Type B pancreatic cell (in vitro differentiated cells): ENCODE measurements around the gene EPS8L2. TPM values are rescaled to one million over a fixed set of nuclear protein-coding genes. Genes with fewer than 3 reads are reported as not detected.

Experiments
- DNase-seq: peaks from one replicate; pipeline ENCODE4 v3.0.0; 2021; ENCODE audit warnings: mixed read lengths; ENCODE audit not compliant: unreplicated experiment; ENCODE audit errors: extremely low spot score
- H3K27ac Mint-ChIP-seq: 2 replicates; pipeline ENCODE4 v1.8.0; 2021; ENCODE audit warnings: mild to moderate bottlenecking, mixed read lengths
- H3K27me3 Mint-ChIP-seq: 2 replicates; pipeline ENCODE4 v1.8.0; 2021; ENCODE audit warnings: mixed read lengths
- H3K36me3 Mint-ChIP-seq: 2 replicates; pipeline ENCODE4 v1.8.0; 2021; ENCODE audit warnings: mixed read lengths
- H3K4me1 Mint-ChIP-seq: one replicate; pipeline ENCODE4 v1.8.0; 2021; ENCODE audit warnings: mixed read lengths; ENCODE audit not compliant: unreplicated experiment
- H3K4me3 Mint-ChIP-seq: 2 replicates; pipeline ENCODE4 v1.8.0; 2021; ENCODE audit warnings: mild to moderate bottlenecking, mixed read lengths
- H3K9me3 Mint-ChIP-seq: 2 replicates; pipeline ENCODE4 v1.8.0; 2021; ENCODE audit warnings: mixed read lengths
- total RNA-seq: library from RNA; stranded (reverse); gene quantifications from 2 replicates; pipeline ENCODE4 v1.2.1, GENCODE V29; 2021; ENCODE audit warnings: low replicate concordance
- TF ChIP-seq, protein P1 (sequence below): fragments of 200-600 bp; sonication (generic); conservative IDR thresholded peaks from 2 replicates; pipeline ENCODE4 v1.5.0; 2021; ENCODE audit warnings: antibody characterized with exemption, mild to moderate bottlenecking

EPS8L2 gene
- total RNA-seq, 1 donor from 2014 or later: 218 TPM

DNA sequence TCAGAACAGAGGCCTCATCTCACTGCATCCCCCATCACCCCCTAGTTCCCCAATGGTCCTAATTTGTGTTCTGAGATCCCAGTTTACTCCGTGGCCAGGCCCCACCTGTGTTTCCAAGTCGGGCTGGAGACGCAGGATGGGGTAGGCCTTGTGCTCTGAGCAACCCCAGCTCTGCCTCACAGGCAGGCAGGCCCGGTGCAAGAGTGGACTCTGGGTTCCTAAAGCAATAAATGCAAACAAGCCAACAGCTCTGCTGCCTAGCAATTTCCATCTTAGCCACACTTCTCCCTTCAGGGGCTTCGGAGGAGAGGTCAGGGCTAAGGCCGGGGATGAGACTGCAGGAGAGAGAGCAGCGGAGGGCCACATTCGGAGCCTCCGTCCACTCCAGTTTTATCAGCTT is 2.5 kb upstream of the EPS8L2 start:
- no peaks in the 10 kb centered on the region for H3K36me3 Mint-ChIP-seq
- peaks cover 2% of the 10 kb centered on the region for H3K27me3 Mint-ChIP-seq
- no peak overlapping the region for H3K4me3 Mint-ChIP-seq
- H3K27ac Mint-ChIP-seq: peak overlapping the region; percentile 50
- TF ChIP-seq, protein P1, sequence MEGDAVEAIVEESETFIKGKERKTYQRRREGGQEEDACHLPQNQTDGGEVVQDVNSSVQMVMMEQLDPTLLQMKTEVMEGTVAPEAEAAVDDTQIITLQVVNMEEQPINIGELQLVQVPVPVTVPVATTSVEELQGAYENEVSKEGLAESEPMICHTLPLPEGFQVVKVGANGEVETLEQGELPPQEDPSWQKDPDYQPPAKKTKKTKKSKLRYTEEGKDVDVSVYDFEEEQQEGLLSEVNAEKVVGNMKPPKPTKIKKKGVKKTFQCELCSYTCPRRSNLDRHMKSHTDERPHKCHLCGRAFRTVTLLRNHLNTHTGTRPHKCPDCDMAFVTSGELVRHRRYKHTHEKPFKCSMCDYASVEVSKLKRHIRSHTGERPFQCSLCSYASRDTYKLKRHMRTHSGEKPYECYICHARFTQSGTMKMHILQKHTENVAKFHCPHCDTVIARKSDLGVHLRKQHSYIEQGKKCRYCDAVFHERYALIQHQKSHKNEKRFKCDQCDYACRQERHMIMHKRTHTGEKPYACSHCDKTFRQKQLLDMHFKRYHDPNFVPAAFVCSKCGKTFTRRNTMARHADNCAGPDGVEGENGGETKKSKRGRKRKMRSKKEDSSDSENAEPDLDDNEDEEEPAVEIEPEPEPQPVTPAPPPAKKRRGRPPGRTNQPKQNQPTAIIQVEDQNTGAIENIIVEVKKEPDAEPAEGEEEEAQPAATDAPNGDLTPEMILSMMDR: no peak
- DNase-seq: no peak
- no peaks in the 10 kb centered on the region for H3K4me1 Mint-ChIP-seq
- H3K9me3 Mint-ChIP-seq: no peaks in the 10 kb centered on the region

DNA sequence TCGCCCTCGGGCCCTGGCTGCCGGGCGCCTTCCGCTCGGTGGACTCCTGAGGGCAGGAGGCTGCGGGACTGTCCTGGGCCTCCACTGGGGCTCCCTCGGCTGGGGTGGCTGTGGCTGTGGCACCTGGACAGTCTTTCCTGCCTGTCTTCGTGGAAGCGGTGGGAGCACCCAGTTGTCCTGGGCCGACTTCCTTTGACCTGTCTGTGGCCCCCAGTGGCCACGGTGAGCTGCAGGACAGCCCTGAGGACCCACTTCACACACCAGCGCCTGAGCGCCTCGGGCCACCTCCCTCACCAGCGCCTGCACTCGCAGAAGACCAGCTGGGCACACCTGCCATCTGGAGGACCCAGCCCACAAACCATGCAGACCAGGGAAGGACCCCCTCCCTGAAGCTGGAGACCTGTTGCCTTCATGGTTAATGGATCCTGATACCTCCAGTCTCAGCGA is 1.8 kb upstream of the EPS8L2 start:
- Mint-ChIP-seq H3K4me1 (no peaks in the 10 kb centered on the region), H3K27me3 (peaks cover 2% of the 10 kb centered on the region), H3K27ac (no peak overlapping the region), H3K9me3 (no peaks in the 10 kb centered on the region), H3K36me3 (no peaks in the 10 kb centered on the region), H3K4me3 (no peak overlapping the region)
- TF ChIP-seq, protein P1: no peak
- no peak for DNase-seq

DNA sequence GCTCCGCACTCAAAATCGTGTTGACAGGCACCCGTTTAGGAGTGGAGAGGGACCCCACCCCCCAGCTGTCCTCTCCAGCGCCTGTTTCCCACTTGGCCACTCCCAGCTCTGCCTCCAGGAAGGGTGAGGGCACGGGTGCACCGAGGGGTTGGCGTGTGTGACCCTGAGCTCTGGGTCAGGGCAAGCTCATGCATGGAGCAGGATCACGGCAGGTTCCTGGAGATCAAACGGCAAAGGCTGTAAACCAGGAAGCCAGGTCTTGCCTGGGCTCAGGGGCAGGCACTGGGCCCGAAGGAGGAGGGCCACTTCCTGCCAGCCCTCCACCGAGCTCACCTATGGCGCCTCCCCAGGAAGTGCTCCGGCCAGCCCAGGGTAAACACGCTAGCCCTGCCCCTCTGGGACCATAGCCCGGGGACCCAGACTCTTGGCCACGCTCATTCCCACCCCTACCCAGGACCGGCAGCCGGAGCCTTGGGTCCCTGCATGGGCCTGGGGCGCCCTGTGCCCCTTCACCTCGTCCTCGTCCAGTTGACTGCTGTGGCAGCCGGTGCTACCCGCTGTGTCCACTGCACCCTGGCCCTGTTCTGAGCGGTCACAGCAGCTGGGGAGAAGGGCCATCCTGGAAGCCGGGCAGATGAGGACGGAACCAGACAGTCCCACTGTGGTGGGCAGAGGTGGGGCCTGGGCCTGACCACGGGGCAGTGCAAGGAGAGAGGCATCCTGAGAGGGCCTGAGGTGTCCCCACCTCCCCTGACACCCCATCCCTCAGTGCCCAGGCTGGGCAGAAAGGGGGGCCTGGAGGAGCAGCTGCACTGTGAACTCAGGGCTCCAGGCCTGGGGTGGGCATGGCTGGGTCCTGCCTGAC is 1.0 kb upstream of the EPS8L2 start:
- peaks cover 2% of the 10 kb centered on the region for H3K27me3 Mint-ChIP-seq
- TF ChIP-seq, protein P1: no peak
- peak overlapping the region; percentile 82 for H3K4me3 Mint-ChIP-seq
- DNase-seq: peak; percentile 69
- peak overlapping the region; percentile 51 for H3K27ac Mint-ChIP-seq
- no peaks in the 10 kb centered on the region for H3K36me3 Mint-ChIP-seq
- H3K9me3 Mint-ChIP-seq: no peaks in the 10 kb centered on the region
- H3K4me1 Mint-ChIP-seq: no peaks in the 10 kb centered on the region

DNA sequence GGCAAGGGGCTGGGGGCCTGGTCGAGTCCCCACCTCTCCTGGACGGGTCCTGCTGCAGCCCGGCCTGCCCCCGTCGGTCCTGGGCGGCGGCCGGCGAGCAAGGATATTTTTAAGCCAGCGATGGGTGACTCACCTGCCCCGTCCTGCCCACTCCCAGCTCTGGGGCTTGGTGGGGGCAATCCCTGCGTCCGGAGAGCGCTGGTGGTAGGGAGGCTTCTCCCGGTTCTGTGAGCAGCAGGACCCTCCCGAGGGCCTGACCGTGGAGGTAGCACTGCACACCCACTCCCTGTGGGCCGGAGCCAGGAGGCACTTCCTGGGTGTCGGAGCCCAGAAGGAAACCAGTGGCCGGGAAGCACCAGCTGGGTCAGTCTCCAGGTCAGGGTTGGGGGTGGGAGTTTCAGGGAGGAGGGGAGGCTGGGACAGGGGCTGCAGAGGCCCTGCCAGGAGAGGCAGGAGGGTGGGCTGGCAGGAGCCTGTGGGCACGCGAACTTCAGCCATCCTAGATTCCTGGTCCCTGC is 467 bp downstream of the EPS8L2 start:
- H3K27me3 Mint-ChIP-seq: peaks cover 2% of the 10 kb centered on the region
- H3K27ac Mint-ChIP-seq: no peak overlapping the region
- DNase-seq: no peak
- peaks cover 7% of the 10 kb centered on the region for H3K4me1 Mint-ChIP-seq
- TF ChIP-seq, protein P1: no peak
- no peaks in the 10 kb centered on the region for H3K9me3 Mint-ChIP-seq
- no peaks in the 10 kb centered on the region for H3K36me3 Mint-ChIP-seq
- peak overlapping the region; percentile 81 for H3K4me3 Mint-ChIP-seq

DNA sequence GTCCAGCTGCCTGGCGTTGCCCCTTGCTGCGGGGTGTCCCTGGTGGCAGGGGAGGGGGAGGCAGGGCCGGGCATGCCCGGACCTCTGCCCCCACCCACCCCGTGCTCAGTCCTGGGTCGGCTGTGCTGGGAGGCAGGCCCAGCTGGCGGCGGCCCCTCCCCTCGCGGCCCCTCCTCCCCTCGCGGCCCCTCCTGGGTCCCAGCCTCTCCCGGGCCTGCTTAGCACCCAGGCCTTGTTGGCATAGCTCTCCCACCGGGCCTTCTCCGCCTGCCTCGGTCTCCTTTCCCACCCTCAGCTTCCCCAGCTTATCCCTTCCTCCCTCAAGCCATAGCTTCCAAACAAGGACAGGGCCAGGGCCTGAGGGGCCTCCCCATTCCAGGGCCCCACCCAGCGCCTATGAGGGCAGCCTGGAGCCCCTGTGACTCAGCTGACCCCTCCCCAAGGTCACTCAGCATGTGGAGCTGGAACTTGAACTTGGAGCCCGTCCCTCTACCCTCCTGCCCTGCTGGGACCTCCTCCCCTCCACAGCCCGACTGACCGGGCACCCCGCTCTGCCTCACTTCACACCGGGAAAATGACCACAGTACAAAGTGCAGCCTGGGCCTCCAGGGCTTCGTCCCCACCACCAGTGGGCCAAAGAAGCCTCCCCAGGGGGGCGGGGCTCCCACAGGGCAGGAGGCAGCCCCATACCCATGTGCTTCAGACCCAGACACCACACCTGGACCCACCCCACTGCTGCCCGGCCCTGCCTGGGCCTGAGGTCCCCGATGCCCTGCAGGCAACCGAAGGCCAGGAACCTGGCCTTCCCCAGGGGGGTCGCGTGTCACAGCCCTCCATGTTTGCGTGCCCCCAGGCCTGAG is 1.2 kb downstream of the EPS8L2 start:
- Mint-ChIP-seq H3K27me3 (peaks cover 2% of the 10 kb centered on the region), H3K27ac (peak overlapping the region; percentile 90), H3K36me3 (no peaks in the 10 kb centered on the region), H3K9me3 (no peaks in the 10 kb centered on the region), H3K4me1 (peaks cover 7% of the 10 kb centered on the region), H3K4me3 (peak overlapping the region; percentile 87)
- DNase-seq: peak; percentile 70
- TF ChIP-seq, protein P1: peak; percentile 56
